Smooth muscle cell (in vitro differentiated cells): ENCODE measurements around the gene GCDH. TPM values are rescaled to one million over a fixed set of nuclear protein-coding genes. Genes with fewer than 3 reads are reported as not detected.

Experiments used
- DNase-seq: peaks from one replicate; lab custom pipeline; 2025; ENCODE audit not compliant: unreplicated experiment; lab: John Stamatoyannopoulos, UW
- H2AFZ ChIP-seq: fragments of 200-600 bp; sonication (generic); 2 replicates; pipeline ENCODE4 v1.6.0; 2016; ENCODE audit warnings: antibody characterized with exemption, low read depth, mild to moderate bottlenecking
- H3F3A ChIP-seq: fragments of 200-600 bp; sonication (generic); 2 replicates; pipeline ENCODE4 v1.6.0; 2017; ENCODE audit warnings: antibody characterized with exemption, low read depth
- H3K27ac ChIP-seq: fragments of 200-600 bp; sonication (generic); 2 replicates; pipeline ENCODE4 v1.5.1; 2016; ENCODE audit warnings: low read depth, mild to moderate bottlenecking
- H3K27me3 ChIP-seq: fragments of 200-600 bp; sonication (generic); 2 replicates; pipeline ENCODE4 v1.6.1; 2016; ENCODE audit warnings: low read depth, mild to moderate bottlenecking
- H3K36me3 ChIP-seq: fragments of 200-600 bp; sonication (generic); 2 replicates; pipeline ENCODE4 v1.5.1; 2016; ENCODE audit warnings: low read depth
- H3K4me1 ChIP-seq: fragments of 200-600 bp; sonication (generic); 2 replicates; pipeline ENCODE4 v1.5.1; 2016; ENCODE audit warnings: low read depth
- H3K4me2 ChIP-seq: fragments of 200-600 bp; sonication (generic); 2 replicates; pipeline ENCODE4 v1.6.0; 2016; ENCODE audit warnings: mild to moderate bottlenecking
- H3K4me3 ChIP-seq: fragments of 200-600 bp; sonication (generic); 2 replicates; pipeline ENCODE4 v1.5.1; 2016; ENCODE audit warnings: mild to moderate bottlenecking
- H3K79me2 ChIP-seq: fragments of 200-600 bp; sonication (generic); 2 replicates; pipeline ENCODE4 v1.6.0; 2016; ENCODE audit warnings: low read depth, mild to moderate bottlenecking
- H3K9ac ChIP-seq: fragments of 200-600 bp; sonication (generic); 2 replicates; pipeline ENCODE4 v1.6.0; 2016; ENCODE audit warnings: low read depth
- H3K9me3 ChIP-seq: fragments of 200-600 bp; sonication (generic); replicated peaks from 2 replicates; pipeline ENCODE4 v1.5.1; 2016; ENCODE audit warnings: low read depth
- H4K20me1 ChIP-seq: fragments of 200-600 bp; sonication (generic); 2 replicates; pipeline ENCODE4 v1.6.0; 2016; ENCODE audit warnings: low read depth
- WGBS: methylation state at CpG from one replicate; pipeline ENCODE4 v1.1.7; 2016; ENCODE audit warnings: low lambda C conversion rate; 5-methylcytosine and 5-hydroxymethylcytosine counted together
- polyA plus RNA-seq: library from polyadenylated mRNA; unstranded; fragments of >200 nt; fragmentation: Nextera tagmentation; extraction: Ambion mirVana; gene quantifications from 2 replicates; pipeline ENCODE4 v1.2.1, GENCODE V29; 2016
- total RNA-seq: library from RNA; depleted of rRNA; stranded (reverse); fragments of >200 nt; gene quantifications from 2 replicates; pipeline ENCODE4 v1.2.3, GENCODE V29; 2014
- TF ChIP-seq, protein P1 (sequence below): fragments of 200-600 bp; sonication (generic); IDR thresholded peaks from 2 replicates; pipeline ENCODE4 v1.5.1; 2017; ENCODE audit warnings: borderline replicate concordance, mild to moderate bottlenecking, antibody characterized with exemption; ENCODE audit not compliant: insufficient read depth, poor library complexity, severe bottlenecking

Gene GCDH
- total and polyA plus RNA-seq, 2 experiments from 2014 or later = 9.7 to 15.3 TPM

DNA sequence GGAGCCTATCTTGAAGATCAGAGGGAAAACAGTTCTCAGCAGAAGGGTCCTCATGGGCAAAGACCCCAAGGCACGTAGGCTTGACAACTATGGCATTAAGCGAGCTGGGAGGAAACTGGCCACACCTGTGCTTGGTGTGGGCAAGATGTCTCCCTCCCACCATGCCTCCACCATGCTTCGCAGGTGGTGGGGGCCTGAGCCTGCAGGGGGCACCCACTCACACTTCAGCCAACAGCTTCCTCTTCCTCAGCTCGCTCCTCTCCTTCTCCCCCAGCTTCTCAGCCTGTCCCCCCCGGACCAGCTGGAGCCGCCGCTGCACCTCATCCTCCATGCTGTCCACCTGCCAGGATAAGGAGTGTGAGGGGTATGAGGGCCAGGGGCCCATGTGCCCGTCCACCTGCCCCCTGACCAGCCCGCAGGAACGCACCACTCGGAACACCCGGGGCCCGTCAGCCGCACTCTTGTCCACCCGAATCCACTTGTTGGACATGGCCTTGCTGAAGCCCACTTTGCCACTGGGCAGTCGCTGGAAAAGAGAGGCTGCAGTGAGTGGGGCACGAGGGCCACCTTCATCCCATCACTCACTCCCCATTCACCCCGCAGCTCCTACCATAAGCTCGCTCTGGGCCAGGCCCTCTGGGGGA lies 39.2 kb downstream of the GCDH start:
- no peak overlapping the region for H2AFZ ChIP-seq
- H3K27me3 ChIP-seq = no peaks in the 10 kb centered on the region
- H3K27ac ChIP-seq = no peak overlapping the region
- H3K9me3 ChIP-seq = no peaks in the 10 kb centered on the region
- no peak for DNase-seq
- no peaks in the 10 kb centered on the region for H3K36me3 ChIP-seq
- H3K4me3 ChIP-seq = no peak overlapping the region
- peaks cover 6% of the 10 kb centered on the region for H3K4me1 ChIP-seq
- H3K4me2 ChIP-seq = no peak overlapping the region
- over 99% methylated on average over 19 of the region's 19 CpGs for WGBS
- peaks cover 23% of the 10 kb centered on the region for H3K79me2 ChIP-seq
- H3K9ac ChIP-seq = no peak overlapping the region
- no peaks in the 10 kb centered on the region for H3F3A ChIP-seq
- TF ChIP-seq, protein P1, sequence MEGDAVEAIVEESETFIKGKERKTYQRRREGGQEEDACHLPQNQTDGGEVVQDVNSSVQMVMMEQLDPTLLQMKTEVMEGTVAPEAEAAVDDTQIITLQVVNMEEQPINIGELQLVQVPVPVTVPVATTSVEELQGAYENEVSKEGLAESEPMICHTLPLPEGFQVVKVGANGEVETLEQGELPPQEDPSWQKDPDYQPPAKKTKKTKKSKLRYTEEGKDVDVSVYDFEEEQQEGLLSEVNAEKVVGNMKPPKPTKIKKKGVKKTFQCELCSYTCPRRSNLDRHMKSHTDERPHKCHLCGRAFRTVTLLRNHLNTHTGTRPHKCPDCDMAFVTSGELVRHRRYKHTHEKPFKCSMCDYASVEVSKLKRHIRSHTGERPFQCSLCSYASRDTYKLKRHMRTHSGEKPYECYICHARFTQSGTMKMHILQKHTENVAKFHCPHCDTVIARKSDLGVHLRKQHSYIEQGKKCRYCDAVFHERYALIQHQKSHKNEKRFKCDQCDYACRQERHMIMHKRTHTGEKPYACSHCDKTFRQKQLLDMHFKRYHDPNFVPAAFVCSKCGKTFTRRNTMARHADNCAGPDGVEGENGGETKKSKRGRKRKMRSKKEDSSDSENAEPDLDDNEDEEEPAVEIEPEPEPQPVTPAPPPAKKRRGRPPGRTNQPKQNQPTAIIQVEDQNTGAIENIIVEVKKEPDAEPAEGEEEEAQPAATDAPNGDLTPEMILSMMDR = no peak
- H4K20me1 ChIP-seq = peaks cover 4% of the 10 kb centered on the region

DNA sequence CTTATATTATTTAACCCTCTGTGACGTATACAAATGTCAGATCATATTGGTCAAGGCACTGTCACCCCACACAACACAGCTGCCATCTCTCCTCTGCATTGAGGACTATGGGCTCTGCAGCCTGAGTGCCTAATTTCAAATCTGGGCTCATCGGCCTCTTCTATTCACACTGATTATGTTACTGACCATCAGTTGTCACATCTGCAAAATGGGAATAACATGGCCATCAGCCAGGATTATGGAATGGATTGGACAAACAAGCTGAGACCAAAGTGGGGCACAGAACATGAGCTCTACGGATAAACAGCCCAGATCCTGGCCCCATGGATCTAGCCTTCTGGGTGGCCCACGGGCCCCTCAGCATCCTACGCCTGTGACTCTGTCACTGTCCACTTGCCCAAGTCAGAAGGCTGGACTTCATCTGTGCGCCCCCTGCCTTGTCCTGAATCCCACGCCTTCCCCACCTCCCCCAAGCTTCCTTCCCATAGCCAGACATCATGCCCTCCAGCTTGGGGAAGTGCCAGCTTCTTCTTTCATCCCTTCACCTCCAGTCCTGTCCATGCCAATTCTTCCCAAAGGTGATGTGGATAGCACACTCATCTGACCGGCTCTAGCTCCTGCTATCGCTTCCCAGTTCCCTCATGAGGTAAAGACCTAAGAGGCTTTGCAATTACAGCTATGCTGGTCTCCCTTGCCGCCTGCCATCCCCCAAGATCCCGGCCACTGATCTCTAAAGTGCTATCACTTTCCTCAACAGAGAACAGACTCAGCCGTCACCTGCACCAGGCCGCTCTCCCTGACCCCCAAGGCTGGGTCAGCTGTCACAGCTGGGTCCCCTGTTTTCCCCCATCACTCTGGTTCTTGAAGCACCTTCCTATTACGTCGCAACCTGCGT lies 41.7 kb downstream of the GCDH start:
- no peak for DNase-seq
- Histone ChIP-seq H3K4me1 (peaks cover 12% of the 10 kb centered on the region), H3K27me3 (no peaks in the 10 kb centered on the region), H3K9ac (peak overlapping the region; percentile 49), H3K4me2 (peak overlapping the region; percentile 83), H3K79me2 (peaks cover 23% of the 10 kb centered on the region), H2AFZ (peak overlapping the region; percentile 9), H3F3A (no peaks in the 10 kb centered on the region), H3K4me3 (peak overlapping the region; percentile 66), H3K36me3 (no peaks in the 10 kb centered on the region), H3K9me3 (no peaks in the 10 kb centered on the region), H4K20me1 (peaks cover 4% of the 10 kb centered on the region), H3K27ac (peak overlapping the region; percentile 55)
- WGBS = 38% methylated on average over 16 of the region's 16 CpGs
- TF ChIP-seq, protein P1 = no peak

DNA sequence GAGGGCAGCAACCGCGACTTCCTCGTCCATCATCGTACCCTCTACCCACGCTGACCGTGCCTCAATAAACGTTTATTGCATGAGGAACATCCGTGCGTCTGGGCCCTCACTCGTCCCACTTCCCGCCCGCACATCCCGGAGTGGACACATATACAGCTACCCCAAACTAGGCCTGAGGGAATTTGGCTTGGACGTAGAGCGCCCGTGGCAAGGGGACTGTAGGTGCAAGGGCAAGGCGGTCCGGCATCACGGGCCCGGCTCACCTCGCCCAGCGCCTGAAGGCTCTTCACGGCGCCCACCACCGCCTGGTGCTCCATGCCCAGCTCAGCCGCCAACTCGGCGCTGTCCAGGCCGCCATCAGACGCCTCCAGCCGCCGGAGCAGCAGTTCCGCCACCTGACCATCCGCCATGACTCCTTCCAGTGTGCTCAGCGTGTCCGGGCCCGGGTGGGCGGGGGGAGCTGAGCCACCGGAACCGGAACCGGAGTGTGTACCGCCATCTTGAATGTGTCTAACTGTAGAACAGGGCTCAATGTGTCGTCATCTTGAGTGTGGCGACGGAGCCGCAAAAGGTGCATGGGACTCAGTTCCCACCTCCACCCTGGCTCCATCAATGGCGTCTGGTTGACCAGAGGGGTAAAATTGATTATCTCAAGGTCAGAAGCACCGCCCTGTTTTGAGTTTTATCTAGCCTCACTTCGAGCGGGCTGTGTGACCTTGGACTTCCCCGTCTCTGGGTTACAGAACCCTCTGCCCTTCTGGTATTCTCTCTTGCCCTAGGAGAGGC lies 42.5 kb downstream of the GCDH start, which contains the start of gene FARSA:
TSS of gene FARSA (minus strand) at position 425 of the 786 bp plus-strand sequence. CDS start at position 410, 15 bp downstream.
- peak; percentile 69 for DNase-seq

More for the DNA sequence above, 42.5 kb downstream of the GCDH start, which contains the start of gene FARSA:
- WGBS = 5% methylated on average over 50 of the region's 51 CpGs
- H3F3A ChIP-seq = no peaks in the 10 kb centered on the region
- H3K4me2 ChIP-seq = peak within 1 kb of the TSS; percentile 83
- H3K27me3 ChIP-seq = no peaks in the 10 kb centered on the region
- peaks cover 23% of the 10 kb centered on the region for H3K79me2 ChIP-seq
- peak within 1 kb of the TSS; percentile 97 for H2AFZ ChIP-seq
- H3K4me3 ChIP-seq = peak within 1 kb of the TSS; percentile 66
- H3K9ac ChIP-seq = peak within 1 kb of the TSS; percentile 49
- H3K36me3 ChIP-seq = no peaks in the 10 kb centered on the region
- no peaks in the 10 kb centered on the region for H3K9me3 ChIP-seq
- H3K4me1 ChIP-seq = peaks cover 14% of the 10 kb centered on the region
- peaks cover 4% of the 10 kb centered on the region for H4K20me1 ChIP-seq
- peak within 1 kb of the TSS; percentile 55 for H3K27ac ChIP-seq
- TF ChIP-seq, protein P1 = no peak
